ENCODE measurements around the gene IQSEC1. TPM values are rescaled to one million over a fixed set of nuclear protein-coding genes. Genes with fewer than 3 reads are reported as not detected.

IQSEC1 gene
- total RNA-seq, 2 donors from 2014 or later = 58.2 to 94.2 TPM

DNA sequence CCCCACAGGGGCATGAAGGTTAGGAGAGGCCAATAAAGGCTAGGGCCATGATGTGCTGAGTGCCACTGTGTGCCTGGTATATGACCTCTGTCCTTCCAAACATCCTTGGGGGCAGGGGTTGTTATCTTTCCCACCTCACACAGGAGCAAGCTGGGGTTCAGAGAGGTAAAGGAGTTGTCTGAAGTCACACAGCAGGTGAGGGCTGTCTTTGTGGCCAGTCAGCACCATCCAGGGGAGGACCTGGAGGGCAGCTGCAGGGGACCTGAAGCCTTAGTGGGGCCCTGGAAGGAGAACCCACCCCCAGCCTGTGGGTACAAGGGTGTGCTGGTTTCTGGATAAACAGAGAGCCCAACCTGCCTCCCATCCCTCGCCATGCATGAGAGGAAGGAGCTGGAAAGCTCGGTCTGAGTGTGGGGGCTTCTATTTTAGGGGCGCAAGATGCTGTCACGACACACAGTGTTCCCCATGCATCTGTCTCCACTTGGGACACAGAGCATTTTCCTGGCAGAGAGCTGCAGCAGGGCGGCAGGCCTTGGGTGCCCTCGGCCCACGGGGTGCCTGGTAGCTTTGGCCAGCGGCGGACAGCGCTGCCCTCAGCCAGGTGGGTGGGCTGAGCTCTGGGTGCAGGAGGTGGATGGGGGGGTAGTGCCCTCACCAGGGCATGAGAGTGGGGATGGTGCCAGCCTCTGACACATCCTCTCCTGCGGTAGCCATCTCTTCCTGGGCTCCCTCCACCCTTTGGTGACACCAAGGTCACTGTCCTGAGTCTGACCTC lies 14.7 kb downstream of the IQSEC1 start:
- TF ChIP-seq POLR2AphosphoS5 (IDR thresholded peaks at IDR 0.05) (no peak), POLR2A (IDR thresholded peaks at IDR 0.05) (no peak), CTCF (IDR thresholded peaks at IDR 0.05) (no peak)
- Histone ChIP-seq H3K27ac (no peak overlapping the region), H3K4me3 (no peak overlapping the region), H3K9me3 (no peaks in the 10 kb centered on the region), H3K27me3 (replicated peaks; ENCODE audit: insufficient read depth) (no peaks in the 10 kb centered on the region), H3K4me1 (replicated peaks) (no peaks in the 10 kb centered on the region), H3K36me3 (no peaks in the 10 kb centered on the region)
- DNase-seq (ENCODE audit: low spot score) = no peak
- WGBS = 92% methylated on average over 11 of the region's 11 CpGs
- intact Hi-C loops (cut with DNase I) = no loop called here

DNA sequence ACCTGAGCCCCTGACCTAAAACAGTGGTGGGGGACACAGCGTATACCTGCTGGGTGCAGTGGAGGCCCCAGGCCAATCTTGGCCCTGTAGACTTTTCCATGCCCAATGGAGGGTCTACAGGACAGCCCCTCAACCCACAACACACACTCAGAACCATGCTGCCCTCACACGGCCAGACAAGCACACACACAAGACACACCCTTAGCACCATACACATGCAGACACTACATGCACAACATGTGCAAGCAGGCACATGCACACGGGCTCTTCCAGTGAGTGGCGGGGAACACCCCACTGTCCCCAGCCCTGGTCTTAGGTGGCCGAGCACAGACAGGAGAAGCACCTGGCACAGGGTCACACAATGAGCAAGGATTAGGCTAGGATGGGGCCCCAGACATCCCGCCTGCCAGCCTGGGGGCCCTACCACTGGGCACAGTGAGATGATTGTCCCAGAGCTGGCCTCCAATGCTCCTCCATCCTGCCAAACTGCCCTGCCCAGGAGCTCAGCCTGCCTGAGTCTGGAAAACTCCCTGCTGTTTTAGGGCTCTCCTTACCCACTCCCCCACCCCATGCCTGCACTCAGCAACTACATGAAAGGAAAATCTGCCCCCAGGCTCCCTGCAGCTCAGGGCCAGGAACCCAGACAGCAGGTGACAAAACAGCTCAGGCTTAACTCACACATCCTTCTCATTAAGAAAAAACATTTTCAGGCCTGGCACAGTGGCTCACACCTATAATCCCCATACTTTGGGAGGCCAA lies 15.8 kb downstream of the IQSEC1 start:
- no peak for TF ChIP-seq POLR2AphosphoS5 (IDR thresholded peaks at IDR 0.05)
- no peak for TF ChIP-seq CTCF (IDR thresholded peaks at IDR 0.05)
- TF ChIP-seq POLR2A (IDR thresholded peaks at IDR 0.05) = no peak
- H3K27me3 ChIP-seq (replicated peaks; ENCODE audit: insufficient read depth) = no peaks in the 10 kb centered on the region
- WGBS = 78% methylated on average over 6 of the region's 6 CpGs

DNA sequence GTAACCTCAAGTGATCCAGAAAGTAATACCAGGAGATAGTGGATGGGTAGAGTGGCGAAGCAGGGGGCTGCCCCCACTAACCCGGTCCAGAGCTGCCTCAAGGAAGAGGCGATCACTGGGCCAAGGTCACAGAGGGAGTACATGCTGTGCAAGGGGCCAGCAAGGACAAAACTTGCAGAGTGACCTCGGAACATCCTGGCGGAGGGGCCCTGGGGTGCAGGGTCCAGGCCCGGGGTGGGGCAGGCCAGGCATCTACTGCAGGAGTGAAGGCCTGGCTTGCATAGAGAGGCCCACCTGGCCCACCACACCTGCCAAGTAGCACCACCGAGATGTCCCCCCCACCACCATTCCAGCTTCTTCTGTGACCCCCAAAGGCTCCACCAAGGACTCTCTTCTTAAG lies 17.6 kb downstream of the IQSEC1 start:
- H3K36me3 ChIP-seq = no peaks in the 10 kb centered on the region
- no peaks in the 10 kb centered on the region for H3K9me3 ChIP-seq
- H3K27ac ChIP-seq = no peak overlapping the region
- no peaks in the 10 kb centered on the region for H3K4me1 ChIP-seq (replicated peaks)
- no peak overlapping the region for H3K4me3 ChIP-seq
- no peak for DNase-seq (ENCODE audit: low spot score)
- intact Hi-C loops (cut with DNase I) = no loop called here
- WGBS = 94% methylated on average over 7 of the region's 7 CpGs
- TF ChIP-seq CTCF (IDR thresholded peaks at IDR 0.05) = no peak
- no peaks in the 10 kb centered on the region for H3K27me3 ChIP-seq (replicated peaks; ENCODE audit: insufficient read depth)

More for the DNA sequence above, 15.8 kb downstream of the IQSEC1 start:
- H3K4me3 ChIP-seq = no peak overlapping the region
- no peak overlapping the region for H3K27ac ChIP-seq
- no peaks in the 10 kb centered on the region for H3K36me3 ChIP-seq
- DNase-seq (ENCODE audit: low spot score) = no peak
- H3K9me3 ChIP-seq = no peaks in the 10 kb centered on the region
- intact Hi-C loops (cut with DNase I) = no loop called here
- no peaks in the 10 kb centered on the region for H3K4me1 ChIP-seq (replicated peaks)

- H3K4me1 ChIP-seq (replicated peaks) = no peaks in the 10 kb centered on the region
- H3K9me3 ChIP-seq = no peaks in the 10 kb centered on the region
- H3K27ac ChIP-seq = no peak overlapping the region
- no peak for TF ChIP-seq CTCF (IDR thresholded peaks at IDR 0.05)
- no peak for TF ChIP-seq POLR2A (IDR thresholded peaks at IDR 0.05)
- no peak for TF ChIP-seq POLR2AphosphoS5 (IDR thresholded peaks at IDR 0.05)
- no peaks in the 10 kb centered on the region for H3K27me3 ChIP-seq (replicated peaks; ENCODE audit: insufficient read depth)
- intact Hi-C loops (cut with DNase I) = no loop called here
- H3K4me3 ChIP-seq = no peak overlapping the region
- 83% methylated on average over 31 of the region's 31 CpGs for WGBS
- no peaks in the 10 kb centered on the region for H3K36me3 ChIP-seq
- DNase-seq (ENCODE audit: low spot score) = no peak
These were observed 18.6 kb downstream of the IQSEC1 start for GRCh38 chr3:13054341-13055285.

Data from prostate gland (tissue), 2 donors.